ENCODE measurements around the gene BACE2.

Gene BACE2

GRCh38 chr21:41149199-41149598, 18.8 kb upstream of the BACE2 start:
- no peak for DNase-seq

GRCh38 chr21:41152147-41152546, 15.8 kb upstream of the BACE2 start:
- no peak for DNase-seq

GRCh38 chr21:41153443-41153842, 14.5 kb upstream of the BACE2 start:
- DNase-seq = no peak

GRCh38 chr21:41156142-41156541, 11.8 kb upstream of the BACE2 start:
- no peak for DNase-seq

GRCh38 chr21:41158026-41158425, 9.9 kb upstream of the BACE2 start:
- DNase-seq = no peak

GRCh38 chr21:41160036-41160435, 7.9 kb upstream of the BACE2 start:
- DNase-seq = no peak

GRCh38 chr21:41161428-41161827, 6.5 kb upstream of the BACE2 start:
- no peak for DNase-seq

GRCh38 chr21:41162096-41162495, 5.9 kb upstream of the BACE2 start:
- DNase-seq = no peak

GRCh38 chr21:41163091-41163490, 4.9 kb upstream of the BACE2 start:
- no peak for DNase-seq

GRCh38 chr21:41164052-41164451, 3.9 kb upstream of the BACE2 start:
- no peak for DNase-seq

GRCh38 chr21:41164981-41165655, 2.8 kb upstream of the BACE2 start:
- DNase-seq = no peak

GRCh38 chr21:41166884-41167283, 1.1 kb upstream of the BACE2 start:
- DNase-seq = no peak

- DNase-seq = peak; percentile 2
These were observed 664 bp downstream of the BACE2 start for GRCh38 chr21:41168391-41169257.

- no peak for DNase-seq
These were observed 1.3 kb downstream of the BACE2 start for GRCh38 chr21:41169258-41169576.

GRCh38 chr21:41169701-41170100, 1.7 kb downstream of the BACE2 start:
- DNase-seq = no peak

GRCh38 chr21:41170442-41170841, 2.5 kb downstream of the BACE2 start:
- peak; percentile 16 for DNase-seq

- no peak for DNase-seq
These were observed 3.1 kb downstream of the BACE2 start for GRCh38 chr21:41170859-41171609.

GRCh38 chr21:41175080-41175479, 7.1 kb downstream of the BACE2 start:
- no peak for DNase-seq

- DNase-seq = no peak
These were observed 8.9 kb downstream of the BACE2 start for GRCh38 chr21:41176846-41177245.

GRCh38 chr21:41180752-41181151, 12.8 kb downstream of the BACE2 start:
- DNase-seq = no peak

GRCh38 chr21:41182547-41182946, 14.6 kb downstream of the BACE2 start:
- DNase-seq = no peak

- no peak for DNase-seq
These were observed 15.6 kb downstream of the BACE2 start for GRCh38 chr21:41183575-41183974.

- no peak for DNase-seq
These were observed 17.8 kb downstream of the BACE2 start for GRCh38 chr21:41185802-41186201.

All from activated CD4-positive, alpha-beta T cell treated with anti-CD3 and anti-CD28 coated beads, Interleukin-2, amount 50 U/mL, for 16 hours (primary cell).